B cell (primary cell): ENCODE data around the gene GNPDA2. TPM values are rescaled to one million over a fixed set of nuclear protein-coding genes. Genes with fewer than 3 reads are reported as not detected.

Source experiments
- ATAC-seq: fragments of 200-7000 bp; cut with Tn5 transposase; one replicate; pipeline ENCODE4 v1.10.0; 2021; ENCODE audit warnings: low read depth, mild to moderate bottlenecking, moderate number of reproducible peaks, moderate library complexity
- CTCF ChIA-PET: fragments of 350-600 bp; sonication (Branson Sonifier 250); formaldehyde crosslinking; loops from one replicate; lab custom pipeline; 2021; ENCODE audit warnings: antibody characterized with exemption, inconsistent platforms; lab: Charles Lee
- POLR2A ChIA-PET: fragments of 350-600 bp; sonication (Branson Sonifier 250); formaldehyde crosslinking; loops from one replicate; lab custom pipeline; 2021; ENCODE audit warnings: antibody characterized with exemption; lab: Charles Lee
- DNase-seq: peaks from one replicate; pipeline ENCODE4 v3.0.0; 2013
- H2AFZ ChIP-seq: 2 replicates; pipeline ENCODE4 v1.6.1; 2012; ENCODE audit warnings: mild to moderate bottlenecking, low read depth, low read length; ENCODE audit not compliant: insufficient read depth, poor library complexity, severe bottlenecking
- H3K27ac ChIP-seq, 2 donors: 1 replicate in 1 of 2; 2 replicates in 1 of 2; pipeline ENCODE4 v1.5.1; 2012 to 2013; ENCODE audit warnings: low read length in 2 of 2, mild to moderate bottlenecking in 2 of 2, moderate library complexity in 1 of 2
- H3K27me3 ChIP-seq, 4 experiments: fragments of 200-600 bp in 1 of 4; sonication (generic) in 1 of 4; replicated peaks in 1 of 4; 1 replicate in 2 of 4; 2 replicates in 2 of 4; pipeline versions ENCODE4 v1.6.1 to v1.7.0; 2013 to 2016; ENCODE audit warnings: low read length in 3 of 4, mild to moderate bottlenecking in 2 of 4, mixed read lengths in 1 of 4, moderate library complexity in 1 of 4; ENCODE audit not compliant: insufficient read depth in 4 of 4, control insufficient read depth in 3 of 4; ENCODE audit errors: control extremely low read depth in 1 of 4
- H3K36me3 ChIP-seq, 2 experiments: replicated peaks in 1 of 2; 1 replicate in 1 of 2; 2 replicates in 1 of 2; pipeline versions ENCODE4 v1.6.1 to v1.7.1; 2013; ENCODE audit warnings: low read length in 1 of 2; ENCODE audit not compliant: insufficient read depth in 2 of 2, control insufficient read depth in 1 of 2; ENCODE audit errors: control extremely low read depth in 1 of 2, extremely low read depth in 1 of 2
- H3K4me1 ChIP-seq, 2 donors: fragments of 200-600 bp in 1 of 2; sonication (generic) in 1 of 2; 1 replicate in 1 of 2; 2 replicates in 1 of 2; pipeline versions ENCODE4 v1.5.1 to v1.6.1; 2013 to 2017; ENCODE audit warnings: low read length in 2 of 2; ENCODE audit not compliant: control insufficient read depth in 2 of 2, insufficient read depth in 2 of 2
- H3K4me2 ChIP-seq: replicated peaks from 2 replicates; pipeline ENCODE3; 2012; ENCODE audit warnings: mild to moderate bottlenecking, low read depth, low read length; ENCODE audit not compliant: poor library complexity, severe bottlenecking
- H3K4me3 ChIP-seq, 5 experiments: fragments of 200-600 bp in 1 of 5; sonication (generic) in 1 of 5; 1 replicate in 3 of 5; 2 replicates in 2 of 5; pipeline versions ENCODE4 v1.5.1 to v1.7.0; 2011 to 2016; ENCODE audit warnings: low read length in 4 of 5, mild to moderate bottlenecking in 4 of 5, low read depth in 2 of 5, control low read depth in 1 of 5, moderate library complexity in 1 of 5; ENCODE audit not compliant: insufficient read depth in 1 of 5; ENCODE audit errors: control extremely low read depth in 1 of 5, extremely low read depth in 1 of 5
- H3K79me2 ChIP-seq: fragments of 200-600 bp; sonication (generic); one replicate; pipeline ENCODE4 v1.6.0; 2016; ENCODE audit warnings: low read length; ENCODE audit not compliant: control insufficient read depth, insufficient read depth
- H3K9ac ChIP-seq: fragments of 200-600 bp; sonication (generic); 2 replicates; pipeline ENCODE4 v1.6.1; 2017; ENCODE audit warnings: mild to moderate bottlenecking, low read length, moderate library complexity
- H3K9me3 ChIP-seq, 3 donors: one replicate each; pipeline versions ENCODE4 v1.6.1 to v1.7.1; 2013; ENCODE audit warnings: low read length in 2 of 3; ENCODE audit not compliant: control insufficient read depth in 2 of 3, insufficient read depth in 1 of 3; ENCODE audit errors: control extremely low read depth in 1 of 3
- H4K20me1 ChIP-seq: 2 replicates; pipeline ENCODE4 v1.6.0; 2012; ENCODE audit warnings: mild to moderate bottlenecking, low read length; ENCODE audit not compliant: insufficient read depth, control insufficient read depth, poor library complexity, severe bottlenecking
- H3K27ac Mint-ChIP-seq: one replicate; pipeline ENCODE4 v1.8.0; 2021; ENCODE audit warnings: mixed read lengths
- H3K27me3 Mint-ChIP-seq: one replicate; pipeline ENCODE4 v1.8.0; 2021; ENCODE audit warnings: mixed read lengths
- H3K4me1 Mint-ChIP-seq: one replicate; pipeline ENCODE4 v1.8.0; 2021; ENCODE audit warnings: mixed read lengths
- H3K4me3 Mint-ChIP-seq: one replicate; pipeline ENCODE4 v1.8.0; 2021; ENCODE audit warnings: mixed read lengths
- H3K9me3 Mint-ChIP-seq: one replicate; pipeline ENCODE4 v1.8.0; 2022; ENCODE audit warnings: mixed read lengths; ENCODE audit not compliant: insufficient read depth
- EZH2 ChIP-seq: IDR thresholded peaks from 2 replicates; pipeline ENCODE4 v1.6.1; 2012; ENCODE audit warnings: borderline replicate concordance, low read depth, mild to moderate bottlenecking, moderate library complexity, low read length; ENCODE audit not compliant: insufficient read depth, poor library complexity, severe bottlenecking
- WGBS: methylation state at CpG from one replicate; pipeline ENCODE4 v1.1.5; 2013; ENCODE audit warnings: missing lambda C conversion rate; ENCODE audit not compliant: insufficient coverage; 5-methylcytosine and 5-hydroxymethylcytosine counted together
- intact Hi-C: fragments of 100-400 bp; cut with micrococcal nuclease; formaldehyde crosslinking; loops from one replicate; pipeline ENCODE4 v1.10.0; 2022
- polyA plus RNA-seq: library from polyadenylated mRNA; depleted of rRNA; stranded (reverse); fragments of >200 nt; gene quantifications from 2 replicates; pipeline ENCODE4 v1.2.3, GENCODE V29; 2012
- total RNA-seq, 2 donors: library from RNA; stranded (reverse); fragments of 120-200 nt in 1 of 2; gene quantifications; 1 replicate in 1 of 2; 2 replicates in 1 of 2; pipeline versions ENCODE4 v1.2.3 to v1.2.4, GENCODE V29; 2013 to 2022
- TF ChIP-seq, protein P1 (sequence below): fragments of 200-600 bp; IDR thresholded peaks from one replicate; pipeline ENCODE4 v1.8.0; 2022; ENCODE audit warnings: antibody characterized with exemption, mild to moderate bottlenecking

The GNPDA2 gene
- total and polyA plus RNA-seq, 2 donors (not counting 1 experiment from before 2014, with no cell fraction given) = 8.1 to 15.5 TPM

DNA sequence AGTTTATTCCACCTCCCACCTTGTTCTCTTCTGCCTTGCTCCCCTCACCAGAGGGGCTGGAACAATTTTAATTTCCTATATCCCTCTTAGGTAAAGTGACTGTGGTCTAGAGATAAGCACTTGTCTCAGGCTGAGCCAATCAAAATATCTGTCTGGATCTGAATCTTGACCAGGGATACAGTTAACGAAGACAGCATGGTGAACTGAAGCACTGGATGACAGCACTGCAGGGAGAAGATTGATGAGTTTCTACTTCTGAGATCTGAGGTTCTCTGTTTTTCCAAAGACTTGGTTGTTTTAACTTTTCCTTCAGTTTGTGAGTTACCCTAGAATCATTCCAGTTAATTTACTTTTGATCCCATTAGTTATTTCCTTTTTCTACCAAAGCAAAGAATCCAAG is 13.2 kb downstream of the GNPDA2 start:
- Histone ChIP-seq H3K4me1 (no peaks in the 10 kb centered on the region), H4K20me1 (peaks cover 7% of the 10 kb centered on the region), H3K79me2 (peaks cover 4% of the 10 kb centered on the region), H3K36me3 (peaks cover 5 to 8% of the 10 kb centered on the region in 2 experiments), H2AFZ (no peak overlapping the region), H3K9ac (no peak overlapping the region), H3K9me3 (no peaks in the 10 kb centered on the region), H3K27me3 (no peaks in the 10 kb centered on the region), H3K4me2 (no peak overlapping the region), H3K27ac (no peak overlapping the region), H3K4me3 (no peak overlapping the region)
- ChIA-PET POLR2A (no interaction called here), CTCF (no interaction called here)
- DNase-seq (no peak), ATAC-seq (no peak)
- TF ChIP-seq, protein P1, sequence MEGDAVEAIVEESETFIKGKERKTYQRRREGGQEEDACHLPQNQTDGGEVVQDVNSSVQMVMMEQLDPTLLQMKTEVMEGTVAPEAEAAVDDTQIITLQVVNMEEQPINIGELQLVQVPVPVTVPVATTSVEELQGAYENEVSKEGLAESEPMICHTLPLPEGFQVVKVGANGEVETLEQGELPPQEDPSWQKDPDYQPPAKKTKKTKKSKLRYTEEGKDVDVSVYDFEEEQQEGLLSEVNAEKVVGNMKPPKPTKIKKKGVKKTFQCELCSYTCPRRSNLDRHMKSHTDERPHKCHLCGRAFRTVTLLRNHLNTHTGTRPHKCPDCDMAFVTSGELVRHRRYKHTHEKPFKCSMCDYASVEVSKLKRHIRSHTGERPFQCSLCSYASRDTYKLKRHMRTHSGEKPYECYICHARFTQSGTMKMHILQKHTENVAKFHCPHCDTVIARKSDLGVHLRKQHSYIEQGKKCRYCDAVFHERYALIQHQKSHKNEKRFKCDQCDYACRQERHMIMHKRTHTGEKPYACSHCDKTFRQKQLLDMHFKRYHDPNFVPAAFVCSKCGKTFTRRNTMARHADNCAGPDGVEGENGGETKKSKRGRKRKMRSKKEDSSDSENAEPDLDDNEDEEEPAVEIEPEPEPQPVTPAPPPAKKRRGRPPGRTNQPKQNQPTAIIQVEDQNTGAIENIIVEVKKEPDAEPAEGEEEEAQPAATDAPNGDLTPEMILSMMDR = no peak
- no peak for TF ChIP-seq EZH2
- Mint-ChIP-seq H3K27me3 (no peaks in the 10 kb centered on the region), H3K4me3 (no peak overlapping the region), H3K4me1 (no peaks in the 10 kb centered on the region), H3K27ac (no peak overlapping the region), H3K9me3 (no peaks in the 10 kb centered on the region)
- WGBS = 100% methylated on average over 1 of the region's 1 CpG
- intact Hi-C loops = no loop called here

DNA sequence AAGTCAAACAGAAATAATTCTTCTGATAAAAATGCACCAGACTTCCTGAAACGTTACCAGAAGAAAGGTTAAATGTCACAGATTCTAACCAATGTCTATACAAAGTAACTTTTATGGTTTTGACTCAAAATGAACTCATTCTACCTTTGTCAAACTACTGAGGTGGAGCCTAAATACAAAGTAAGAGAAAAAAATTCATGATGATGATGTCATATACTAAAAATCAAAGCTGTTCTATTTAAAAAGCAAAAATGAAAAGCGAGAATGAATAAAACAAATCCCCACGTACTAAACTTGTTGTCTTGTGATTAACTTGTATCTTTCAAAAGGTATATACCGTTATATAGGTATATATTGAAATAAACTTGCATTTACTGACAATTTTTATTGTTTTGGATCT is 21.7 kb downstream of the GNPDA2 start:
- CTCF ChIA-PET = no interaction called here

More for the DNA sequence above, 21.7 kb downstream of the GNPDA2 start:
- POLR2A ChIA-PET = interaction anchor here (0.9 kb wide), 1 partner anchor 26 kb away, joined by 3 read pairs; the partner anchor contains the start of gene GUF1
- H3K4me3 ChIP-seq = no peak overlapping the region
- no peak overlapping the region for H3K9ac ChIP-seq
- H3K27me3 Mint-ChIP-seq = no peaks in the 10 kb centered on the region
- peaks cover 5 to 27% of the 10 kb centered on the region in 2 experiments for H3K36me3 ChIP-seq
- no peak overlapping the region for H2AFZ ChIP-seq
- DNase-seq = no peak
- H3K27ac Mint-ChIP-seq = no peak overlapping the region
- H3K9me3 ChIP-seq = no peaks in the 10 kb centered on the region
- TF ChIP-seq, protein P1 = no peak
- no peak for TF ChIP-seq EZH2
- H3K79me2 ChIP-seq = no peaks in the 10 kb centered on the region
- no peak overlapping the region for H3K4me3 Mint-ChIP-seq
- no peaks in the 10 kb centered on the region for H4K20me1 ChIP-seq
- no peaks in the 10 kb centered on the region for H3K4me1 Mint-ChIP-seq
- no peaks in the 10 kb centered on the region for H3K4me1 ChIP-seq
- no CpG with 5 or more reads among the region's 4 CpGs for WGBS
- H3K27ac ChIP-seq = no peak overlapping the region
- H3K9me3 Mint-ChIP-seq = no peaks in the 10 kb centered on the region
- intact Hi-C loops = no loop called here
- no peak for ATAC-seq
- no peak overlapping the region for H3K4me2 ChIP-seq
- H3K27me3 ChIP-seq = no peaks in the 10 kb centered on the region
